HepG2 (cell line): Measurements from ENCODE around the gene RAD51AP1. TPM values are rescaled to one million over a fixed set of nuclear protein-coding genes. Genes with fewer than 3 reads are reported as not detected.

ENCODE experiments used
- CEBPB ChIP-seq: IDR thresholded peaks from 2 replicates; pipeline ENCODE4 v1.6.1; 2011; ENCODE audit warnings: low read depth, low read length, improper control_type of control experiment, borderline replicate concordance
- EEA1 ChIP-seq: sonication (generic); formaldehyde crosslinking; IDR thresholded peaks from 2 replicates; pipeline ENCODE4 v1.5.1; 2020; ENCODE audit warnings: mild to moderate bottlenecking, missing genetic modification reagents, borderline replicate concordance
- GFI1 ChIP-seq: sonication (generic); formaldehyde crosslinking; IDR thresholded peaks from 2 replicates; pipeline ENCODE4 v1.5.0; 2020; ENCODE audit warnings: missing genetic modification reagents, mild to moderate bottlenecking, borderline replicate concordance
- HMGXB4 ChIP-seq, 2 experiments: sonication (generic) in 1 of 2; formaldehyde crosslinking in 1 of 2; IDR thresholded peaks; 2 replicates each; pipeline versions ENCODE4 v1.4.0 to v1.6.1; 2018 to 2020; ENCODE audit warnings: missing genetic modification reagents in 2 of 2, borderline replicate concordance in 1 of 2, low read depth in 1 of 2, mild to moderate bottlenecking in 1 of 2, missing biosample characterization in 1 of 2
- MTA1 ChIP-seq: sonication (generic); formaldehyde crosslinking; IDR thresholded peaks from 2 replicates; pipeline ENCODE4 v1.4.0; 2020; ENCODE audit warnings: missing genetic modification reagents, mild to moderate bottlenecking, borderline replicate concordance
- NCOA5 ChIP-seq: sonication (generic); formaldehyde crosslinking; IDR thresholded peaks from 2 replicates; pipeline ENCODE4 v1.4.0; 2020; ENCODE audit warnings: missing genetic modification reagents
- NCOR1 ChIP-seq: fragments of 200-600 bp; sonication (generic); IDR thresholded peaks from 2 replicates; pipeline ENCODE4 v1.7.0; 2017; ENCODE audit warnings: antibody characterized with exemption, low read length, borderline replicate concordance
- POLR2AphosphoS5 ChIP-seq: IDR thresholded peaks from 2 replicates; pipeline ENCODE4 v1.6.1; 2012; ENCODE audit warnings: low read depth, low read length
- REPIN1 ChIP-seq: sonication (generic); formaldehyde crosslinking; IDR thresholded peaks from 2 replicates; pipeline ENCODE4 v1.8.0; 2022; ENCODE audit warnings: missing genetic modification reagents, low read depth, mild to moderate bottlenecking, borderline replicate concordance
- SAP130 ChIP-seq: IDR thresholded peaks from 2 replicates; pipeline ENCODE4 v1.6.1; 2016; ENCODE audit warnings: low read depth
- SIN3B ChIP-seq: fragments of 150-350 bp; IDR thresholded peaks from 2 replicates; pipeline ENCODE4 v1.6.1; 2014; ENCODE audit warnings: low read length
- ZC3H4 ChIP-seq: sonication (generic); formaldehyde crosslinking; IDR thresholded peaks from 2 replicates; pipeline ENCODE4 v1.4.0; 2020; ENCODE audit warnings: missing genetic modification reagents, borderline replicate concordance
- ZFP1 ChIP-seq: IDR thresholded peaks from 2 replicates; pipeline ENCODE4 v1.6.1; 2016
- ZGPAT ChIP-seq: IDR thresholded peaks from 2 replicates; pipeline ENCODE4 v1.6.1; 2016; ENCODE audit warnings: mild to moderate bottlenecking
- ZNF12 ChIP-seq: sonication (generic); formaldehyde crosslinking; IDR thresholded peaks from 2 replicates; pipeline ENCODE4 v1.5.0; 2020; ENCODE audit warnings: missing genetic modification reagents
- ZNF160 ChIP-seq: sonication (generic); formaldehyde crosslinking; IDR thresholded peaks from 2 replicates; pipeline ENCODE4 v1.8.0; 2022; ENCODE audit warnings: mild to moderate bottlenecking, inconsistent platforms, missing genetic modification reagents
- ZNF326 ChIP-seq: sonication (generic); formaldehyde crosslinking; IDR thresholded peaks from 2 replicates; pipeline ENCODE4 v1.4.0; 2020; ENCODE audit warnings: missing genetic modification reagents, borderline replicate concordance
- ZNF746 ChIP-seq: sonication (generic); formaldehyde crosslinking; IDR thresholded peaks from 2 replicates; pipeline ENCODE4 v1.8.0; 2022; ENCODE audit warnings: mild to moderate bottlenecking, missing genetic modification reagents
- ZNF761 ChIP-seq: sonication (generic); formaldehyde crosslinking; conservative IDR thresholded peaks from 2 replicates; pipeline ENCODE4 v1.4.0; 2020; ENCODE audit warnings: mild to moderate bottlenecking, missing genetic modification reagents
- ZNF773 ChIP-seq: sonication (generic); formaldehyde crosslinking; IDR thresholded peaks from 2 replicates; pipeline ENCODE4 v1.4.0; 2020; ENCODE audit warnings: missing genetic modification reagents, borderline replicate concordance
- ZSCAN21 ChIP-seq: sonication (generic); formaldehyde crosslinking; IDR thresholded peaks from 2 replicates; pipeline ENCODE4 v1.8.0; 2022; ENCODE audit warnings: mild to moderate bottlenecking, missing genetic modification reagents, moderate library complexity, borderline replicate concordance
- ZSCAN25 ChIP-seq: sonication (generic); formaldehyde crosslinking; IDR thresholded peaks from 2 replicates; pipeline ENCODE4 v1.8.0; 2022; ENCODE audit warnings: mild to moderate bottlenecking, missing genetic modification reagents
- polyA plus RNA-seq, 8 experiments: library from polyadenylated mRNA; depleted of rRNA in 3 of 8; stranded (reverse) in 7 of 8; unstranded in 1 of 8; fragments of >200 nt; fragmentation: Illumina TruSeq in 4 of 8; extraction: Trizol in 4 of 8; gene quantifications; 2 replicates each; pipeline versions ENCODE4 v1.2.1 to v1.2.3, GENCODE V29; 2011 to 2016; ENCODE audit warnings: low read depth in 4 of 8, missing spikeins in 1 of 8, mixed read lengths in 1 of 8; ENCODE audit not compliant: insufficient read depth in 1 of 8
- total RNA-seq, 5 experiments: library from RNA; depleted of rRNA; stranded (reverse); fragments of >200 nt; fragmentation: Illumina TruSeq; extraction: Trizol; gene quantifications; 2 replicates each; pipeline ENCODE4 v1.2.3, GENCODE V29; 2016; ENCODE audit warnings: low read depth in 1 of 5
- TF ChIP-seq, protein P1 (sequence below): IDR thresholded peaks from 2 replicates; pipeline ENCODE4 v1.6.1; 2016; ENCODE audit warnings: low read depth
- TF ChIP-seq, protein P2 (sequence below): sonication (generic); formaldehyde crosslinking; IDR thresholded peaks from 2 replicates; pipeline ENCODE4 v1.5.0; 2020; ENCODE audit warnings: missing genetic modification reagents
- TF ChIP-seq, protein P3 (sequence below): sonication (generic); formaldehyde crosslinking; IDR thresholded peaks from 2 replicates; pipeline ENCODE4 v1.4.0; 2020; ENCODE audit warnings: missing genetic modification reagents, borderline replicate concordance

Gene RAD51AP1
- total and polyA plus RNA-seq, 2 of the 13 experiments (the other 11 are each of a cell fraction or from before 2014, with no cell fraction given): 16.6 to 49.3 TPM

DNA sequence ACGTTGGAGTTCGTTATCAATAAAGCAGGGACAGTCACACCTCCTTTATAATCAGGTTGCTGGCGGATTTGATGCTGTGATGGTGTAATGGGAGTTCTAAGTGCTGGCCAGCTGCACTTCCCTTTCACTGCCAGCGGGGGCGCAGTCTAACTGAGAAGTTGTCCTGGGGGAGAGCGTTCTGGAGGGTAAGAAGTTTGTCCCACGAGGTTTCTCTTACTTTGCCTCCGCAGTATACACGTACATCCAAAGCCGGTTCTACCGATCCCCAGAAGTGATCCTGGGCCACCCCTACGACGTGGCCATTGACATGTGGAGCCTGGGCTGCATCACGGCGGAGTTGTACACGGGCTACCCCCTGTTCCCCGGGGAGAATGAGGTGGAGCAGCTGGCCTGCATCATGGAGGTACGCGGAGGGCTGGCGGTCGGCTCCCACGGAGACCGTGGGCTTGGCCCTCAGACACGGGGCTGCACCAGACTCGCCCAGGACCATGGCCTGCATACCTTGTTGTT is 66.0 kb downstream of the RAD51AP1 start (continued):
- no peak for TF ChIP-seq ZNF326 (CRISPR knock-in tag)
- TF ChIP-seq MTA1 (CRISPR knock-in tag): no peak
- TF ChIP-seq, protein P1, sequence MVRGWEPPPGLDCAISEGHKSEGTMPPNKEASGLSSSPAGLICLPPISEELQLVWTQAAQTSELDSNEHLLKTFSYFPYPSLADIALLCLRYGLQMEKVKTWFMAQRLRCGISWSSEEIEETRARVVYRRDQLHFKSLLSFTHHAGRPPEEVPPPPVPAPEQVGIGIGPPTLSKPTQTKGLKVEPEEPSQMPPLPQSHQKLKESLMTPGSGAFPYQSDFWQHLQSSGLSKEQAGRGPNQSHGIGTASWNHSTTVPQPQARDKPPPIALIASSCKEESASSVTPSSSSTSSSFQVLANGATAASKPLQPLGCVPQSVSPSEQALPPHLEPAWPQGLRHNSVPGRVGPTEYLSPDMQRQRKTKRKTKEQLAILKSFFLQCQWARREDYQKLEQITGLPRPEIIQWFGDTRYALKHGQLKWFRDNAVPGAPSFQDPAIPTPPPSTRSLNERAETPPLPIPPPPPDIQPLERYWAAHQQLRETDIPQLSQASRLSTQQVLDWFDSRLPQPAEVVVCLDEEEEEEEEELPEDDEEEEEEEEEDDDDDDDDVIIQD: peak; percentile 49; the same call in 1 of the 2 replicates
- TF ChIP-seq ZNF746 (CRISPR knock-in tag): no peak
- no peak for TF ChIP-seq ZNF773 (CRISPR knock-in tag)
- peak; percentile 71 for TF ChIP-seq SAP130
- no peak for TF ChIP-seq ZFP1 (CRISPR knock-in tag)
- TF ChIP-seq ZGPAT (CRISPR knock-in tag): peak; percentile 68; the same call in 1 of the 2 replicates
- TF ChIP-seq ZC3H4 (CRISPR knock-in tag): no peak
- TF ChIP-seq EEA1 (CRISPR knock-in tag): no peak
- TF ChIP-seq REPIN1 (CRISPR knock-in tag): peak; percentile 59; the same call in 1 of the 2 replicates
- peak; percentile 89 to 94 for TF ChIP-seq HMGXB4 (CRISPR knock-in tag; IDR thresholded peaks at IDR 0.05; ENCODE audit: borderline replicate concordance in 1 of 2, low read depth in 1 of 2)
- TF ChIP-seq ZNF160 (CRISPR knock-in tag): 0 out of 2 replicates have a peak, but pooled peaks have one; percentile 48
- no peak for TF ChIP-seq ZNF761 (CRISPR knock-in tag)
- no peak for TF ChIP-seq ZNF12
- TF ChIP-seq ZSCAN21 (CRISPR knock-in tag): no peak
- TF ChIP-seq SIN3B: no peak
- TF ChIP-seq, protein P2, sequence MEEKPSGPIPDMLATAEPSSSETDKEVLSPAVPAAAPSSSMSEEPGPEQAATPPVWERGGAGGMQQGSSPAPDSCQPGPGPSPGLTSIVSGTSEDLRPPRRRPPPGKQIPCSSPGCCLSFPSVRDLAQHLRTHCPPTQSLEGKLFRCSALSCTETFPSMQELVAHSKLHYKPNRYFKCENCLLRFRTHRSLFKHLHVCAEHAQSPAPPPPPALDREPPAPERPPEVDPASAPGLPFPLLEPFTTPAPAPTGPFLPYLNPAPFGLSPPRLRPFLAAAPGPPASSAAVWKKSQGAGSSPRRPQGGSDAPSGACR (CRISPR knock-in tag): no peak
- TF ChIP-seq, protein P3, sequence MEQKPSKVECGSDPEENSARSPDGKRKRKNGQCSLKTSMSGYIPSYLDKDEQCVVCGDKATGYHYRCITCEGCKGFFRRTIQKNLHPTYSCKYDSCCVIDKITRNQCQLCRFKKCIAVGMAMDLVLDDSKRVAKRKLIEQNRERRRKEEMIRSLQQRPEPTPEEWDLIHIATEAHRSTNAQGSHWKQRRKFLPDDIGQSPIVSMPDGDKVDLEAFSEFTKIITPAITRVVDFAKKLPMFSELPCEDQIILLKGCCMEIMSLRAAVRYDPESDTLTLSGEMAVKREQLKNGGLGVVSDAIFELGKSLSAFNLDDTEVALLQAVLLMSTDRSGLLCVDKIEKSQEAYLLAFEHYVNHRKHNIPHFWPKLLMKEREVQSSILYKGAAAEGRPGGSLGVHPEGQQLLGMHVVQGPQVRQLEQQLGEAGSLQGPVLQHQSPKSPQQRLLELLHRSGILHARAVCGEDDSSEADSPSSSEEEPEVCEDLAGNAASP (CRISPR knock-in tag): peak; percentile 43; the same call in 1 of the 2 replicates
- peak; percentile 64 for TF ChIP-seq POLR2AphosphoS5
- TF ChIP-seq NCOR1: no peak
- TF ChIP-seq GFI1 (CRISPR knock-in tag): no peak
- no peak for TF ChIP-seq CEBPB
- no peak for TF ChIP-seq ZSCAN25
- TF ChIP-seq NCOA5: no peak
